Keratinocyte (primary cell): Measurements from ENCODE around the gene PPP1R3D.

ENCODE experiments used
- CTCF ChIP-seq, 3 experiments: IDR thresholded peaks in 1 of 3; conservative IDR thresholded peaks in 1 of 3; optimal IDR thresholded peaks in 1 of 3; 2 replicates in 2 of 3; 3 replicates in 1 of 3; pipeline versions ENCODE3 to v1.5.1; 2011; ENCODE audit warnings: low read length in 3 of 3, mild to moderate bottlenecking in 3 of 3, moderate library complexity in 2 of 3, control low read depth in 1 of 3, inconsistent platforms in 1 of 3; ENCODE audit not compliant: insufficient read depth in 2 of 3; ENCODE audit errors: extremely low read depth in 1 of 3
- EZH2 ChIP-seq: IDR thresholded peaks from one replicate; pipeline ENCODE4 v1.6.1; 2012; ENCODE audit warnings: inconsistent platforms, mild to moderate bottlenecking, low read length, moderate library complexity

DNA sequence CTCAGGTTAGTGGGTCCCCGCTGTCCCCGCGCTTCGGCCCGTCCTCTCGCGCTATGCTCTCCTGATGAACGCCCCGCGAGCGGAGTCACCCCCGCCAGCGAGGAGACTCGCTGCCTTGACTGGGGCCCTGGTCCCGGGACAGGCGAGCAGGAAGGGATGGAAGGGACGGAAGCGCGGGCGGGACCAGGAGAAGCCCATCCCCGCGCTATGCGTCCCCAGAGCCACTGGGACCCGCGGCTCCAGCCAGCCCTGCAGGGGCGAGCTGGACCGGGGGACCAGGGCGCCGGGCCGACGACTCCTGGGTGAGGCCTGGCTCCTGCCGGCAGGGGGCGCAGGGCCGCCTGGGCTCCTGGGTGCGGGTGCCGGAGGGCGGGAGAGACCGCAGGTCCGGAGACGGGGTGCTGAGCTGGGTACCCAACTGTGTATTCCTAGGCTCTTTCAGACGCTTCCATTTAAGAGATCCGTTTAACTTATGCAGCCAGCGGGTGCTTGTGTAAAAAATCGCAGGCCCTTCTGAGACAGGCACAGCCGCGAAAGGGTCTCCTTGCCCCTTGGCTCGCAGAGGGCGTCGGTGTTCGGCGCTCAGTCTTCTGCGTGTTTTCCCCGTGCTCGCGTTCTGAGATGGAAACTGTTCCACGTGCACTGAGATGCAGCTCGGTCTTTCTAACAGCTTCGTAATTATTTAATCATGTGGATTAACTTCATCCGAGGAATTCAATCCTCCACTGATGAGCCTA lies 6.1 kb downstream of the PPP1R3D start:
- TF ChIP-seq CTCF (optimal IDR thresholded peaks at IDR 0.05 in 1 of 3, IDR thresholded peaks at IDR 0.05 in 1 of 3, conservative IDR thresholded peaks at IDR 0.05 in 1 of 3; ENCODE audit: extremely low read depth in 1 of 3, insufficient read depth in 2 of 3, low read length in 3 of 3) (peak; percentile 67 to 96 (median 86)), EZH2 (no peak)
